ENCODE results near the gene TTC27. TPM values are rescaled to one million over a fixed set of nuclear protein-coding genes. Genes with fewer than 3 reads are reported as not detected.

Gene TTC27
- total RNA-seq, 2 experiments from 2014 or later, result 25.2 to 27.5 TPM

DNA sequence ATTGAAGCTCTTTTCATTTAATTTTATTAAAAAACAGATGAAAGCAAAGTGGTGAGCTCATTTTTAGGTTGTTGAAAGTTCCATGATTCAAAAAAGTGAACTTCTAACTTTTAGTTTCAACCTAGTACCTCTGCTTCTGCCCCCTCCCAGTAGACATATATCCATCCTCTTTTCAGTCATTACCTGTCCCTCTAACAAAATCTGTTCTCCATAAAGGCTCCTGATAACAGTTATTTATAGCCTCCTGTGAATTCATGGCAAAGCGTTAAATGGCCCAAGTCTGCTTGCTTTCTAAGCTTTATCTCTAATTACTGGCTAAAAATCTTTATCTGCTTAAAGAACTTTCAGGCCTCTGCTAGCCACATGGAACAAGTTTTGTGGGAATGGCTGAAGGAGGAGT lies 148.1 kb downstream of the TTC27 start:
- H3K27me3 Mint-ChIP-seq (ENCODE audit: low read depth), result no peaks in the 10 kb centered on the region
- no peak overlapping the region for H3K4me3 Mint-ChIP-seq
- peaks cover 11% of the 10 kb centered on the region for H3K9me3 Mint-ChIP-seq
- H3K27ac Mint-ChIP-seq, result no peak overlapping the region
- H3K36me3 Mint-ChIP-seq (ENCODE audit: low read depth), result peaks cover 46% of the 10 kb centered on the region
- CTCF ChIA-PET, result no interaction called here
- no peak for DNase-seq
- H3K4me1 Mint-ChIP-seq (ENCODE audit: low read depth), result peaks cover 4% of the 10 kb centered on the region
- intact Hi-C loops (cut with micrococcal nuclease), result no loop called here

DNA sequence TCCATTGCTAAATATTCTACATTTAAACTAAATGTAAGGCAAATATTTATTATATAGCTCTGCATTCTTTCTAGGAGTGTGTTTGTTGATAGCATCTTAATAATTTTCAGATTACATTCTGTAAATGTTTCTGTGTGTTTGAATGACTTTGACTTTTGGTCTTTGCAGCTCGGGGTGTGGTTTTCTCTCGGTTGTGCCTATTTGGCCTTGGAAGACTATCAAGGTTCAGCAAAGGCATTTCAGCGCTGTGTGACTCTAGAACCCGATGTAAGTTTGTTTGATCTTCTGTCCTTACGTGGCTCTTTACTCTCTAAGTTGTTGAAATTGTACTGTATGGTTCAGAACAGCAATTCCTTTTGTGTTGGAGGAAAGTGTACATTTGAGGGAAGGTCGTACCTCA lies 149.9 kb downstream of the TTC27 start:
- no peaks in the 10 kb centered on the region for H3K27me3 Mint-ChIP-seq (ENCODE audit: low read depth)
- H3K4me3 Mint-ChIP-seq, result no peak overlapping the region
- CTCF ChIA-PET, result no interaction called here
- H3K27ac Mint-ChIP-seq, result no peak overlapping the region
- peaks cover 57% of the 10 kb centered on the region for H3K36me3 Mint-ChIP-seq (ENCODE audit: low read depth)
- peaks cover 4% of the 10 kb centered on the region for H3K4me1 Mint-ChIP-seq (ENCODE audit: low read depth)
- intact Hi-C loops (cut with micrococcal nuclease), result no loop called here
- no peak for DNase-seq
- peaks cover 11% of the 10 kb centered on the region for H3K9me3 Mint-ChIP-seq

DNA sequence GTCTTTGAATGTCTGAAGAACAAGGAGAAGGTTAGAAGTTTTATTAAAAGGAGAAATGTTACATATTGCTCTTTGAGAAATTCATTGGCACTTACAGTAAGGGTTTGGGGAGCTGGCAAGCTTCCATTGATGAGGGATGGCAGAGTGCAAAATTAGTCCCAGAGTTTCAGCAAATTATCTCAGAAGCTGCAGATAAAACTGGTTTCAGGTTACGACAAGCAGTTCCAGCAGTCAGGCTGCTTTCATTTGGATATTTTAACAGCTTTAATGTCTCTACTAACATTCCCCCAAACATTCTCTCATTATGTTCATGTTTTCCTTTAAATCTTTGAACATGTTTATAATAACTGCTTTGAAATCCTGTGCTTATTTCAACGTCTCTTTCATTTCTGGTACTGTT lies 153.1 kb downstream of the TTC27 start:
- H3K27me3 Mint-ChIP-seq (ENCODE audit: low read depth), result no peaks in the 10 kb centered on the region
- CTCF ChIA-PET, result no interaction called here
- no peak overlapping the region for H3K4me3 Mint-ChIP-seq
- H3K4me1 Mint-ChIP-seq (ENCODE audit: low read depth), result peaks cover 2% of the 10 kb centered on the region
- peaks cover 73% of the 10 kb centered on the region for H3K36me3 Mint-ChIP-seq (ENCODE audit: low read depth)
- intact Hi-C loops (cut with micrococcal nuclease), result no loop called here
- no peak for DNase-seq
- H3K9me3 Mint-ChIP-seq, result peaks cover 11% of the 10 kb centered on the region
- no peak overlapping the region for H3K27ac Mint-ChIP-seq

DNA sequence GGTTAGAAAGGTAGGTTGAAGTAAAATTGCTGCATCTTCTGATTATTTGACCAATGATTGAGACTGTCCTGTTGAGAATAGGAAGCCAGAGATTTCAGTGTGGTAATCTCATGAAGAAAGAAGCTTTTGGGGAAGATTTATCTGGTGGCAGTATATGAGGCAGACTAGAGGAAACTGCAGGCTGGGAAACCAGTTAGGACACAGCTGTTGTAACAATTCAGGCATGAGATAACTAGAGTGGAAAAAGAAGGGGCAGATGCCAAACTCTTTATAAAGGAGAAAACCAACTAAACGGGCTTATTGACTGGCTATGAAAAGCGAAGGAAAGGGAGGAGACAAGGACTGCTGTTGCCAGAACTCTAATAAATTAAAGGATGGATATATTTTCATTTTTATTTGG lies 155.6 kb downstream of the TTC27 start:
- H3K27ac Mint-ChIP-seq, result no peak overlapping the region
- H3K9me3 Mint-ChIP-seq, result peaks cover 6% of the 10 kb centered on the region
- no peak overlapping the region for H3K4me3 Mint-ChIP-seq
- CTCF ChIA-PET, result no interaction called here
- DNase-seq, result no peak
- peaks cover 72% of the 10 kb centered on the region for H3K36me3 Mint-ChIP-seq (ENCODE audit: low read depth)
- peaks cover 2% of the 10 kb centered on the region for H3K4me1 Mint-ChIP-seq (ENCODE audit: low read depth)
- no peaks in the 10 kb centered on the region for H3K27me3 Mint-ChIP-seq (ENCODE audit: low read depth)
- intact Hi-C loops (cut with micrococcal nuclease), result no loop called here

DNA sequence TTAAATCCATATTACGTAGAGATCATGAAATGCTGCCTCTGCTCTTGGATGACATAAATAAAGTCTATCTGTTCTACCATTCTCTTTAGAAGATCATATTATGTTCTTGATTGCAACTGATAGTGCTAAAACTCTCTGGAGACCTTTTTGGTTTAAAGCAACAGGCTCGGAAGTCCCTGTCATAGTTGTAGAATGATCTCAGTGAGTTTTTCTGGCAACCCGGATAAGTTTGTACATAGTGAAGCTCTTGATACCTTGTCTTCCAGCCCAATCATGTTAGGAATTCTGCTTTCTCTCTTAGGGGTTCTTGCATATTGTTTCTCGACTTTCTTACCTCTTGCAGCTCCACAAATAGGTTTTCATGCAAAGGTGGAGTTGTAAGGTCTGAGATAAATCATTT lies 156.1 kb downstream of the TTC27 start:
- peaks cover 71% of the 10 kb centered on the region for H3K36me3 Mint-ChIP-seq (ENCODE audit: low read depth)

DNA sequence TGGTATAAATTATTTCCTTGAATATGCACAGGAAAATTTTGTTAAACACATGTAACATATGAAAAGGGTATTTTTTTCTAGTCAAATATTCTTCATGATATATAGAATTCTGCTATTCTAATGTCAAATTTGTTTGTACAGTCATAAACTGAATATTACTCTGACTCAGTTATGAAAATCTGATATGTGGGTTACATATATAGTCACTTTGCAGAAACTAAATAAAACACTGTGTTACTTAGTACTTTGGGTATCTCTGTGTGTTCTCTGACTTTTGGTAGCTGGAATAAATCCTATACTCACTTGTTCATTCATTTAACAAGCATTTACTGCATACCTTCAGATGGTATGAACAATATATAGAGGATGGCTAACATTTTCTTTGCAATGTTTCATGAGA lies 159.4 kb downstream of the TTC27 start:
- Mint-ChIP-seq H3K36me3 (ENCODE audit: low read depth) (peaks cover 60% of the 10 kb centered on the region), H3K27me3 (ENCODE audit: low read depth) (no peaks in the 10 kb centered on the region), H3K27ac (no peak overlapping the region), H3K9me3 (no peaks in the 10 kb centered on the region), H3K4me1 (ENCODE audit: low read depth) (peaks cover 2% of the 10 kb centered on the region), H3K4me3 (no peak overlapping the region)
- no peak for DNase-seq
- intact Hi-C loops (cut with micrococcal nuclease), result no loop called here
- CTCF ChIA-PET, result no interaction called here

More for the DNA sequence above, 156.1 kb downstream of the TTC27 start:
- no peak for DNase-seq
- Mint-ChIP-seq H3K4me1 (ENCODE audit: low read depth) (peaks cover 2% of the 10 kb centered on the region), H3K27ac (no peak overlapping the region), H3K4me3 (no peak overlapping the region), H3K9me3 (peaks cover 5% of the 10 kb centered on the region), H3K27me3 (ENCODE audit: low read depth) (no peaks in the 10 kb centered on the region)
- CTCF ChIA-PET, result interaction anchor here (0.6 kb wide), 2 partner anchors 326 to 677 kb away, joined by 3 to 4 read pairs; no protein-coding TSS in a partner anchor
- intact Hi-C loops (cut with micrococcal nuclease), result no loop called here

DNA sequence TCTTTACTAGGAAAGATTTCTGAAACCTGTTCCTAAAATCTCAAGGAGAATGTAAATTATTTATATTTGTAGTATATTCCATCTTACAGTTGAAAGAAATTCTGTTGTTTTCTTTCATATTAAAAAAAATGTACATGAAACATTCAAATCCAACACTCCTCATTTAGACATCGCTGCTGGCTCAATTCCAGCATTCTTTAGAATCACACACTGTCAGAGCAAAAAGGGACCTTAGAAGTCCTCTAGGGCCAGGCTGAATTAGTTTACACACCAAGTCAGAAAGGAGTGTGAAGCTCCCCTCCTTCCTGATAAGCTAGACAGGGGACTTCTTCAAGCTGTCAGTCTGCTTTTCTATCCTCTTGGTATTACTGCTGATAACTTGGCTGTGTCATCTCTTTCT lies 160.3 kb downstream of the TTC27 start:
- CTCF ChIA-PET, result no interaction called here
- H3K36me3 Mint-ChIP-seq (ENCODE audit: low read depth), result peaks cover 64% of the 10 kb centered on the region
- no peaks in the 10 kb centered on the region for H3K9me3 Mint-ChIP-seq
- H3K27me3 Mint-ChIP-seq (ENCODE audit: low read depth), result no peaks in the 10 kb centered on the region
- intact Hi-C loops (cut with micrococcal nuclease), result no loop called here
- no peak overlapping the region for H3K4me3 Mint-ChIP-seq
- no peak for DNase-seq
- no peak overlapping the region for H3K27ac Mint-ChIP-seq
- peaks cover 2% of the 10 kb centered on the region for H3K4me1 Mint-ChIP-seq (ENCODE audit: low read depth)

DNA sequence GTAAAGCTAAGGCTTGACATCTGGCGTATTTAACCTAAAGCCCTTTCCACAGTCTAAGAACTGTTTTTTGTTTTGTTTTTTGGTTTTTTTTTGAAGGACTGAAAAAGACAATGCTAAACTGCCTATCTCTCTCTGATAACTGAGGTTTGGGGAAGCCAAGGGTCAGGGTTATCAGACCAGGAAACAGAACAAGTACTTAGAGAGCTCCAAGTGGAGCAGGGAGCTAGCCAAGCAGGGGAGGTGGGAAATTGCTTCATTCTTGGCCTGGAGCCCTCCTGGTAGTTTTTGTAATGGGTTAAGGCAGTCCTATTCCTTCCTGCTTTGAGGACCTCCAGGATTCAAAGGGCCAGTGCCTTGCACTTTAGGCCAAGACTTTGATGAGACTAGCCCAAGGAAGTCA lies 164.6 kb downstream of the TTC27 start:
- peaks cover 45% of the 10 kb centered on the region for H3K36me3 Mint-ChIP-seq (ENCODE audit: low read depth)
- intact Hi-C loops (cut with micrococcal nuclease), result no loop called here

DNA sequence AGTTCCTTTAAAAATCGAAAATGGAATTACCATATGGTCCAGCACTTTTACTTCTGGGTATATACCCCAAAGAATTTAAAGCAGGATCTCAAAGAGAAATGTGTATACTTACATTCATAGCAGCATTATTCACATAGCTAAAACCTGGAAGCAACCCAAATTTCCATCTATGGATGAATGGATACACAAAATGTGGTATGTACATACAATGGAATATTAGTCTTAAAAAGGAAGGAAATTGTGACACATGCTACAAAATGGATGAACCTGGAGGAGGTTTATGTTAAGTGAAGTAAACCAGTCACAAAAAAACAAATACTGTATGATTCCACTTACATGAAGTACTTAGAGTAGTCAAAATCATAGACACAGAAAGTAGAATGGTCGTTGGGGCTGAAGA lies 171.0 kb downstream of the TTC27 start:
- no peaks in the 10 kb centered on the region for H3K27me3 Mint-ChIP-seq (ENCODE audit: low read depth)
- CTCF ChIA-PET, result no interaction called here

More for the DNA sequence above, 164.6 kb downstream of the TTC27 start:
- Mint-ChIP-seq H3K27me3 (ENCODE audit: low read depth) (no peaks in the 10 kb centered on the region), H3K9me3 (no peaks in the 10 kb centered on the region), H3K4me3 (no peak overlapping the region), H3K27ac (no peak overlapping the region), H3K4me1 (ENCODE audit: low read depth) (no peaks in the 10 kb centered on the region)
- CTCF ChIA-PET, result no interaction called here
- no peak for DNase-seq

DNA sequence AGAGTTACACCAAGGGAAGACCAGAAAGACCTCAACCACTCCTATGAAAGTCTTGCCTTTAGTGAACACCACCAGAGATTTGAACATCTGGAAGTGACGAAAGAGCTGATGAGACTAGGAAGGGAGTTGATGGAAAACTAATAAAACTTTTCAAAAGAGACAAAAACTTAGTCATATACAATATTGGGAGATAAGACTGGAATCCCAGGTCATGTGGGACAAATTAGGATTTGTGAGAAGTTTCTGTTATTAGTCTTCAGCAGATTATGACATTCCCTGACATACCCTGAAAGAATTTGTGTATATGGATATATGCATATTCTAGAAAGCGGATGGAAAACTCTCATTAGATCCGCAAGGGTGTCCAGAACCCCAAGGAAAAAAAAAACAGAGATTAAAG lies 173.9 kb downstream of the TTC27 start:
- intact Hi-C loops (cut with micrococcal nuclease), result no loop called here
- Mint-ChIP-seq H3K4me3 (no peak overlapping the region), H3K4me1 (ENCODE audit: low read depth) (no peaks in the 10 kb centered on the region), H3K27me3 (ENCODE audit: low read depth) (no peaks in the 10 kb centered on the region), H3K9me3 (no peaks in the 10 kb centered on the region), H3K36me3 (ENCODE audit: low read depth) (peaks cover 8% of the 10 kb centered on the region), H3K27ac (no peak overlapping the region)
- DNase-seq, result no peak
- CTCF ChIA-PET, result no interaction called here

More for the DNA sequence above, 171.0 kb downstream of the TTC27 start:
- DNase-seq, result no peak
- H3K4me3 Mint-ChIP-seq, result no peak overlapping the region
- H3K36me3 Mint-ChIP-seq (ENCODE audit: low read depth), result peaks cover 20% of the 10 kb centered on the region
- H3K4me1 Mint-ChIP-seq (ENCODE audit: low read depth), result no peaks in the 10 kb centered on the region
- intact Hi-C loops (cut with micrococcal nuclease), result no loop called here
- no peak overlapping the region for H3K27ac Mint-ChIP-seq
- no peaks in the 10 kb centered on the region for H3K9me3 Mint-ChIP-seq

DNA sequence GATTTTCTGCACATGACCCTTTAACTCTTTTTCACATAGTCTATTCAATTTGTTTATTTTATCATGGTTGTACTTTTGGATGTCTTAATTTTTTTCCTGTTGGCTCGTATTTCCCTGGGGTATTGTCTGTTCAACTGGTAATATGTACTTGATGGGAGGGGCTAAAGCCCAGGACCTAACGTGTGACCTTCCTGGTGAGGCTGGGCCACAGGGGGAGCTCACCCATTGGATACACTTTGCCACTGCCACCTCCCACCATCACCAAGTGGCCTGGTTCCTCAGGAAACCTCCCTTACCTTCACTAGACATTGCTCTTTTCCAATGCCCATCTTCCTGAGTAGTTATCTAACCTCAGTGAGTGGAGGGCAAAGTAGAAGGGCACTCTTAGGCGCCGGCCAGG lies 175.0 kb downstream of the TTC27 start:
- no peaks in the 10 kb centered on the region for H3K4me1 Mint-ChIP-seq (ENCODE audit: low read depth)
- CTCF ChIA-PET, result interaction anchor here (0.6 kb wide), 1 partner anchor 514 kb away, joined by 4 read pairs; no protein-coding TSS in a partner anchor
- intact Hi-C loops (cut with micrococcal nuclease), result no loop called here
- no peaks in the 10 kb centered on the region for H3K27me3 Mint-ChIP-seq (ENCODE audit: low read depth)
- no peak for DNase-seq
- H3K27ac Mint-ChIP-seq, result no peak overlapping the region
- peaks cover 8% of the 10 kb centered on the region for H3K36me3 Mint-ChIP-seq (ENCODE audit: low read depth)
- H3K4me3 Mint-ChIP-seq, result no peak overlapping the region
- H3K9me3 Mint-ChIP-seq, result no peaks in the 10 kb centered on the region

DNA sequence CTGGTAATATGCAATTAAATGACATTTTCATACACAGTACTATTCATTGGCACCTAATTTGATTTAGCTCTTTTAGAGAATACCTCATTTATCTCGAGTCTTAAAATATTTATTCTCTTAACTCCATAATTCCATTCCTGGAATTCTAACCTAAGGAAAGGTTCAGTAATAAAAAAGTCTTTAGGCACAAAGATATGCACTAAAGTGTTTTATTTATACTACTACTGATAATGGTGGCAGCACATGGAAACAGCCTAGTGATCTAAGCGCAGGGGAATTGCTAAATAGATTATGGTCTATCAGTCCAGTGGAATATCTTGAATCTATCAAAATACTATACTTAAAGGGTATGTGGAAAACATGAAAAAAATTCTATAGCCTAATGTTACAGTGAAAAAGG lies 176.4 kb downstream of the TTC27 start:
- no peak overlapping the region for H3K4me3 Mint-ChIP-seq
- intact Hi-C loops (cut with micrococcal nuclease), result no loop called here

DNA sequence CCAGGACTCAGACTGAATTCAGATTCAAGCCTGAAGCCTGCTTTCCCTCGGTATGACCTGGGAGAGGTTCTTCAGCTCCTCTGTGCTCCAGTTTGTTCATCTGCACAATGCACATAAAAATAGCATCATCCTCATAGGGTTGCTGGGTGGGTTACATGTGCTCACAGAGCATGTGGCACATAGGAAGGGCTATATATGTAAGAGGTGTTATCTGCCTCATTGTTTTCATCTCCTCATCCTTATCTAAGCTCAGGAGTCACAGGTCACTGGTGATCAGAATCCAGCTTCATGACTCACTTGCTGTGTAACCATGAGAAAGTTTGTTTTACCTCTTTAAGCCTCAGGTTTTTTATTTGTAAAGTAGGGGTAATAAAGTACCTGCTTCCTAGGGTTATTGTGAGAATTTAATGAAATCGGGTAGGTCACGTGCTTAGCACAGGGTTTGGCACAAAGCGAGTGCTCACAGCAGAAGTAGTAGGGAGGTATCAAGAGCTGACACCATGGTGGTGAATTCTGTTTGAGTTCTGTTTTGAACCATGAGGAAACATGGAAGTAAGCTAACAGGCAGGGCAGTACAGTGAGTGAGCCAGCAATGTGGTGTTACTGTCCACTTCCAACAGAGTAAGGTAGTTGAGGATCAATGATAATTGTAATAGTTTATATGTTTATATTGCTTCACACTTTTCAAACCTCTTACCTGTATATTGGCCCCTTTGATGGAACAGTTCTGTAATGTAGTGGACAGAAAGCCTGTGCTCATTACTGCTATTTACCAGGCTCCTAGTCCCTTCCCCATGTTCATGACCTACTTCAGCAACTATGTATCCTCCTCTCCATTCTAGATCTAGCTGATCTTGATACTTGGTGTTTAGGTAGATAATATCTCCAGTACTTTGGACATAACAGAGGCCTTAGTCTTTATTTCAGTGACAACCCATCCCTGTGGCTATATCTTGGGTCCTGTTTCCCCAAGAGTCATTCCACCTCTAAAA lies 177.6 kb downstream of the TTC27 start:
- Mint-ChIP-seq H3K27ac (no peak overlapping the region), H3K9me3 (no peaks in the 10 kb centered on the region), H3K4me3 (no peak overlapping the region), H3K36me3 (ENCODE audit: low read depth) (peaks cover 21% of the 10 kb centered on the region), H3K4me1 (ENCODE audit: low read depth) (no peaks in the 10 kb centered on the region), H3K27me3 (ENCODE audit: low read depth) (no peaks in the 10 kb centered on the region)
- DNase-seq, result no peak
- intact Hi-C loops (cut with micrococcal nuclease), result no loop called here
- CTCF ChIA-PET, result no interaction called here

More for the DNA sequence above, 176.4 kb downstream of the TTC27 start:
- CTCF ChIA-PET, result no interaction called here
- Mint-ChIP-seq H3K27ac (no peak overlapping the region), H3K4me1 (ENCODE audit: low read depth) (no peaks in the 10 kb centered on the region), H3K36me3 (ENCODE audit: low read depth) (peaks cover 16% of the 10 kb centered on the region), H3K27me3 (ENCODE audit: low read depth) (no peaks in the 10 kb centered on the region), H3K9me3 (no peaks in the 10 kb centered on the region)
- no peak for DNase-seq

Data from activated naive CD4-positive, alpha-beta T cell treated with anti-CD3 and anti-CD28 coated beads for 36 hours (primary cell).